ENCODE results near the gene AIP.

AIP gene

DNA sequence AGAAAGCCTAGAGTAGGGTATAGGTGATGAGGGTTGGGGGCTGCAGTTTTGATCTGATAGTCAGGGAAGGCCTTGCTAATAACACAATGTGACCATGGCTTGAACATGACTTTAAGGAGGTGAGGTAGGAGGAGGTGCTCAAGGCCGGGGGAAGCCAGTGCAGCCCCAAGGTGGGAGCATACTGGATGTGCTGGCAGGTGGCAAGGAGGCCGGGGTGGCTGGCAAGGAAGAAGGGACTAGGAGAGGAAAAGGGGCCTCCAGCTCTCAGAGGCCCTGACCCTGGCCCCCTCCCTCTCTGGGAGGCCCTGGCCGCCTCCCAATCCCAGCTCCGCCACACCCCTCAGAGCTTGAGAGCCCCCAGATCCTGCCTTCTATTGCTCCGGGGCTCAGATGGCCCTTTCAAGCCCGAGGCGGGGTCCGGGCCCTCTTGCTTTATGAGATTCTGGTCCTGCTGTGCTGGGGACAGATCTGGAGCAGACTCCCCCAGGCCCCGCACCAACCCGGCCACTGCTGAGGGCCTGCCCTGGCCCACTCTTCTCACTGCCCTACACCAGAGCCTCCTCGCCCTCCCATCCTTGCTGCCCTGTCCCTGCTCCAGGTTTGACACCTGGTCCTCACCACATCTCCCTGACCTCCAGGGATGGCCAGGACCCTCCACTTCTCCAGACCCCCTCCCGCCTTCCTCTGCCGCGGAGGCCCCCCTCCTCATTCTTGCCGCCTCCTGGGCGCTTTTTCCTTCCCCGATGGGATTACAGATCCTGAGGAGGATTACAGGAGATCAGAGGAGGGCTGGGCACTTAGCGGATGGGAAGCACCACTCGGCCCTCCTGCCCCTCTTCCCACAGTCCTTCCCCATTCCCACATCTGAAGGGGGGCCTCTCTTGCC lies 20.5 kb downstream of the AIP start:
- H3K4me1 ChIP-seq (ENCODE audit: insufficient read depth, low read length, poor library complexity, severe bottlenecking), result peaks cover 44% of the 10 kb centered on the region
- H3K4me3 ChIP-seq (ENCODE audit: low read length, poor library complexity, severe bottlenecking), result peak overlapping the region; percentile 95
- no peaks in the 10 kb centered on the region for H3K9me2 ChIP-seq (replicated peaks; ENCODE audit: low read depth, low read length)
- H3K36me3 ChIP-seq (ENCODE audit: insufficient read depth, low read length), result peaks cover 4% of the 10 kb centered on the region; the same call in 1 of the 2 replicates
- no peaks in the 10 kb centered on the region for H3K27me3 ChIP-seq (ENCODE audit: insufficient read depth, low read length, poor library complexity, severe bottlenecking)
- H3K9me3 ChIP-seq (ENCODE audit: insufficient read depth, low read depth, low read length), result no peaks in the 10 kb centered on the region
- peaks cover 6% of the 10 kb centered on the region for H3F3A ChIP-seq (ENCODE audit: low read depth)
- H4K20me1 ChIP-seq (ENCODE audit: insufficient read depth, low read length, poor library complexity, severe bottlenecking), result peaks cover 31% of the 10 kb centered on the region
- peak overlapping the region; percentile 98 for H3K4me2 ChIP-seq (ENCODE audit: low read depth, low read length, poor library complexity, severe bottlenecking)
- no peak overlapping the region for H2AFZ ChIP-seq (ENCODE audit: low read length)
- H3K79me2 ChIP-seq (ENCODE audit: insufficient read depth, low read length), result peaks cover 38% of the 10 kb centered on the region
- TF ChIP-seq, protein P1, sequence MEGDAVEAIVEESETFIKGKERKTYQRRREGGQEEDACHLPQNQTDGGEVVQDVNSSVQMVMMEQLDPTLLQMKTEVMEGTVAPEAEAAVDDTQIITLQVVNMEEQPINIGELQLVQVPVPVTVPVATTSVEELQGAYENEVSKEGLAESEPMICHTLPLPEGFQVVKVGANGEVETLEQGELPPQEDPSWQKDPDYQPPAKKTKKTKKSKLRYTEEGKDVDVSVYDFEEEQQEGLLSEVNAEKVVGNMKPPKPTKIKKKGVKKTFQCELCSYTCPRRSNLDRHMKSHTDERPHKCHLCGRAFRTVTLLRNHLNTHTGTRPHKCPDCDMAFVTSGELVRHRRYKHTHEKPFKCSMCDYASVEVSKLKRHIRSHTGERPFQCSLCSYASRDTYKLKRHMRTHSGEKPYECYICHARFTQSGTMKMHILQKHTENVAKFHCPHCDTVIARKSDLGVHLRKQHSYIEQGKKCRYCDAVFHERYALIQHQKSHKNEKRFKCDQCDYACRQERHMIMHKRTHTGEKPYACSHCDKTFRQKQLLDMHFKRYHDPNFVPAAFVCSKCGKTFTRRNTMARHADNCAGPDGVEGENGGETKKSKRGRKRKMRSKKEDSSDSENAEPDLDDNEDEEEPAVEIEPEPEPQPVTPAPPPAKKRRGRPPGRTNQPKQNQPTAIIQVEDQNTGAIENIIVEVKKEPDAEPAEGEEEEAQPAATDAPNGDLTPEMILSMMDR (conservative IDR thresholded peaks at IDR 0.05; ENCODE audit: low read length), result no peak
- H3K9ac ChIP-seq (ENCODE audit: low read depth, low read length, poor library complexity, severe bottlenecking), result peak overlapping the region; percentile 61

DNA sequence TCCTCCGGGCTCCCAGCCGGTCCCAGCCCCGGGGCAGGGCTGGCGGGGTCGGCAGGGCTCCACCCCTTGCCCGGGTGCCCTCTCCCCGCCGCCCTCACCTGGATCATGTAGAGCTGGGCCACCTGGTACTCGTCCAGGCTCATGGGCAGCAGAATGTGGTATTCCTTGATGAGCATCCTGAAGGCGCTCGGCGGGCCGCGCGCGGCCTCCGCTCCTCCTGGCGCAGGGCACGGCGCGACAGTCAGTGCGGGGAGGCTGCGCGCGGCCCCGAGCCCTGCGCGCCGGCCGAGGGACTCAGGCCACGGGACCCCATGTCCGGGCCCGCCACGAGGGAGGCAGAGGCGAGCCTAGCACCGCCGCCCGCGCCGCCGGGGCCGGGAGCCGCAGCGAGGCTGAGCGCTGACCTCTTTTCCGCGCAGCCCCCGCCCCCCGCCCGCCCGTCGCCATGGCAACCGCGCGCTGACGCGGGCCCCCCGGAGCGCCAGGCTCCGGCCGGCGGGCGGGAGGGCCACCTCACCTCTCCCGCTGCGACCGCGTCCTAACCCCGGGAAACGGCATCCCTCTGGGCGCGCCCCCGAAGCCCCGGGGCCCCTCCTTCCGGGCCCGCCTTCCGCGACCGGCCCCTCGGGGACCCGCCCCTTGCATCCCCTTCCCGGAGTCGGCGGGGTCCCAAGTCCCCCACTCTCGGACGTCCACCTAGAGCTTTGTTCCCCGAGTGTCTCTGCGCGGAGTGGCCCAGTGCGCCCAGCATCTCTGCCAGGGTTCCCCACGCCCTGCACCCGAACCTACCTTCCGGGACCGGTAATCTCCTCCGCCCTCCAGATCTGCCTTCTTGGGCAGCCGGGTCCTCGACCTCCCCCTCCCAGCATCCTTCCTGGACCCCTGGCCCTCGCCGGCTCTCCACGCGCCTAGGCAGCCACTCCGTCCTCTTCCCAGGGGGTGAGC lies 21.5 kb downstream of the AIP start:
- TF ChIP-seq, protein P1 (conservative IDR thresholded peaks at IDR 0.05; ENCODE audit: low read length), result no peak
- no peak for TF ChIP-seq EZH2phosphoT487 (IDR thresholded peaks at IDR 0.05; ENCODE audit: borderline replicate concordance)
- H4K20me1 ChIP-seq (ENCODE audit: insufficient read depth, low read length, poor library complexity, severe bottlenecking), result peaks cover 31% of the 10 kb centered on the region
- peak overlapping the region; percentile 34; the same call in 1 of the 2 replicates for H2AFZ ChIP-seq (ENCODE audit: low read length)
- H3K27me3 ChIP-seq (ENCODE audit: insufficient read depth, low read length, poor library complexity, severe bottlenecking), result no peaks in the 10 kb centered on the region
- H3K4me1 ChIP-seq (ENCODE audit: insufficient read depth, low read length, poor library complexity, severe bottlenecking), result peaks cover 50% of the 10 kb centered on the region
- H3K4me2 ChIP-seq (ENCODE audit: low read depth, low read length, poor library complexity, severe bottlenecking), result peak overlapping the region; percentile 98
- peaks cover 6% of the 10 kb centered on the region for H3F3A ChIP-seq (ENCODE audit: low read depth)
- no peaks in the 10 kb centered on the region for H3K9me3 ChIP-seq (ENCODE audit: insufficient read depth, low read depth, low read length)
- peaks cover 38% of the 10 kb centered on the region for H3K79me2 ChIP-seq (ENCODE audit: insufficient read depth, low read length)
- H3K9me2 ChIP-seq (replicated peaks; ENCODE audit: low read depth, low read length), result no peaks in the 10 kb centered on the region
- H3K36me3 ChIP-seq (ENCODE audit: insufficient read depth, low read length), result peaks cover 4% of the 10 kb centered on the region; the same call in 1 of the 2 replicates
- H3K9ac ChIP-seq (ENCODE audit: low read depth, low read length, poor library complexity, severe bottlenecking), result peak overlapping the region; percentile 80
- peak overlapping the region; percentile 95 for H3K4me3 ChIP-seq (ENCODE audit: low read length, poor library complexity, severe bottlenecking)

DNA sequence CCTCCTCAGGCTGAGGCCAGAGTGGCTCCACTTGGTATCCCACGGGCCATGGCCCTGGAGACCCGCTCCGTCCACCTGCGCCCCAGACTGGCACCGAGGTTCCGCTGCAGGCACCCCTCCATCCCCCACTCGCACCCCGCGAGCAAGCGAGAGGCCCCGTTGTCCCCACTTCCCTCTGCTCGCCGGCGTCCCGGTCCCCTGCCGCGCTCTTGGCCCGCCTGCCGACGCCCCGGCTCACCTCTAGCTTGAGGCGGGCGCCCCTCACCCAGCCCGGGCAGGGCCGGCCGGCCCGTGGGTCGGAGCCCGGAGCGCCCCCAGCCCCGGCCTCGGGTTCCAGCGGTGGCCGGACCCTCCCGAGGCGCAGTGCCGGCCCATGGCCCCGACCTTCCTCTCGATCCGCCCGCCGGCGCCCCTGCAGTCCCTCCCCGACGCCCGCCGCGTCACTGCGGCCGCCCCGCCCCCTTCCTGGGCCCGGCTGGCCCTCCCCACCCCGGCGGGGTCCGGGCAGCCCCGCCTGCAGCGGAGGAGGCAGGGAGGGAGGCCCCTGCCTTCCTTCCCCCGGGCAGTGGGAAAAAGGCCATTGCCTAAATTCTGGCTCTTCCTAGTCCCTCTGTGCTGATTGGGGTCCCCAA lies 22.2 kb downstream of the AIP start, which contains the start of gene PITPNM1:
PITPNM1 (minus strand) TSS at position 414 of the 632 bp plus-strand sequence. CDS start 1,183 bp downstream, outside the sequence.
- Histone ChIP-seq H2AFZ (ENCODE audit: low read length) (peak within 1 kb of the TSS; percentile 34; the same call in 1 of the 2 replicates), H3K9ac (ENCODE audit: low read depth, low read length, poor library complexity, severe bottlenecking) (peak within 1 kb of the TSS; percentile 80), H3K4me2 (ENCODE audit: low read depth, low read length, poor library complexity, severe bottlenecking) (peak within 1 kb of the TSS; percentile 98)

More for the DNA sequence above, 22.2 kb downstream of the AIP start, which contains the start of gene PITPNM1:
- Histone ChIP-seq H3K4me1 (ENCODE audit: insufficient read depth, low read length, poor library complexity, severe bottlenecking) (peaks cover 48% of the 10 kb centered on the region), H3K4me3 (ENCODE audit: low read length, poor library complexity, severe bottlenecking) (peak within 1 kb of the TSS; percentile 95), H3K9me2 (replicated peaks; ENCODE audit: low read depth, low read length) (no peaks in the 10 kb centered on the region), H3K27me3 (ENCODE audit: insufficient read depth, low read length, poor library complexity, severe bottlenecking) (no peaks in the 10 kb centered on the region), H3K9me3 (ENCODE audit: insufficient read depth, low read depth, low read length) (no peaks in the 10 kb centered on the region), H3K36me3 (ENCODE audit: insufficient read depth, low read length) (peaks cover 4% of the 10 kb centered on the region; the same call in 1 of the 2 replicates), H3K79me2 (ENCODE audit: insufficient read depth, low read length) (peaks cover 38% of the 10 kb centered on the region), H3F3A (ENCODE audit: low read depth) (peaks cover 6% of the 10 kb centered on the region), H4K20me1 (ENCODE audit: insufficient read depth, low read length, poor library complexity, severe bottlenecking) (peaks cover 31% of the 10 kb centered on the region)
- TF ChIP-seq EZH2phosphoT487 (IDR thresholded peaks at IDR 0.05; ENCODE audit: borderline replicate concordance), result no peak

All from Loucy (cell line).